Right cardiac atrium (tissue), 5 donors: ENCODE data around the gene SH3BP2. TPM values are rescaled to one million over a fixed set of nuclear protein-coding genes. Genes with fewer than 3 reads are reported as not detected.
"Not testable (repeated sequence)": the region's sequence is repeated elsewhere in the genome, so short reads cannot be mapped to it uniquely, and the experiment has no call there.

Source experiments
- ATAC-seq, 2 donors: fragments of 200-7000 bp; cut with Tn5 transposase; one replicate each; pipeline versions ENCODE4 v1.8.0 to v1.9.1; 2020; ENCODE audit warnings: moderate library complexity in 2 of 2, mild to moderate bottlenecking in 1 of 2
- DNase-seq, 3 donors: peaks; one replicate each; pipeline ENCODE4 v3.0.0-alpha.2; 2020
- H3K27ac ChIP-seq: one replicate; pipeline ENCODE4 v1.5.1; 2013; ENCODE audit warnings: mild to moderate bottlenecking, low read length, control low read depth, moderate library complexity
- H3K27me3 ChIP-seq: one replicate; pipeline ENCODE4 v1.6.1; 2013; ENCODE audit not compliant: control insufficient read depth, insufficient read depth
- H3K4me1 ChIP-seq: one replicate; pipeline ENCODE4 v1.6.1; 2013; ENCODE audit warnings: low read length; ENCODE audit not compliant: control insufficient read depth, insufficient read depth
- H3K4me3 ChIP-seq: one replicate; pipeline ENCODE4 v1.5.1; 2013; ENCODE audit warnings: low read length, control low read depth
- H3K9me3 ChIP-seq: one replicate; pipeline ENCODE4 v1.6.1; 2013; ENCODE audit warnings: low read length; ENCODE audit not compliant: control insufficient read depth
- WGBS: extraction: QIAGEN DNeasy Blood & Tissue Kit; methylation state at CpG from one replicate; pipeline ENCODE4 v1.1.7; 2013; 5-methylcytosine and 5-hydroxymethylcytosine counted together
- intact Hi-C, 4 donors: fragments of 100-400 bp; cut with DNase I; formaldehyde crosslinking; loops; one replicate each; pipeline versions ENCODE4 v1.11.0 to v1.14.0; 2022 to 2023
- polyA plus RNA-seq: library from polyadenylated mRNA; stranded (reverse); fragments of 200-250 nt; gene quantifications from one replicate; pipeline ENCODE4 v1.2.3, GENCODE V29; 2013
- total RNA-seq, 4 donors: library from RNA; stranded (reverse); fragmentation: NEBNext Ultra II Directional; extraction: Animal tissue kit (Norgen Biotek cat#: 25700); gene quantifications; one replicate each; pipeline ENCODE4 v1.2.1, GENCODE V29; 2021
- donor health status: healthy with polysubstance abuse.
- donor health status: DM: no; HTN: yes; CAD: no.
- donor health status: DM: no; HTN: no; CAD: no.
- donor health status: DM: no; HTN: yes; CAD: no; lungs with severe emphysema.
- donor health status: DM: yes; HTN: yes; CAD: no.

The SH3BP2 gene
- total and polyA plus RNA-seq, 5 donors, result 20.5 to 28.8 (median 25.0) TPM

DNA sequence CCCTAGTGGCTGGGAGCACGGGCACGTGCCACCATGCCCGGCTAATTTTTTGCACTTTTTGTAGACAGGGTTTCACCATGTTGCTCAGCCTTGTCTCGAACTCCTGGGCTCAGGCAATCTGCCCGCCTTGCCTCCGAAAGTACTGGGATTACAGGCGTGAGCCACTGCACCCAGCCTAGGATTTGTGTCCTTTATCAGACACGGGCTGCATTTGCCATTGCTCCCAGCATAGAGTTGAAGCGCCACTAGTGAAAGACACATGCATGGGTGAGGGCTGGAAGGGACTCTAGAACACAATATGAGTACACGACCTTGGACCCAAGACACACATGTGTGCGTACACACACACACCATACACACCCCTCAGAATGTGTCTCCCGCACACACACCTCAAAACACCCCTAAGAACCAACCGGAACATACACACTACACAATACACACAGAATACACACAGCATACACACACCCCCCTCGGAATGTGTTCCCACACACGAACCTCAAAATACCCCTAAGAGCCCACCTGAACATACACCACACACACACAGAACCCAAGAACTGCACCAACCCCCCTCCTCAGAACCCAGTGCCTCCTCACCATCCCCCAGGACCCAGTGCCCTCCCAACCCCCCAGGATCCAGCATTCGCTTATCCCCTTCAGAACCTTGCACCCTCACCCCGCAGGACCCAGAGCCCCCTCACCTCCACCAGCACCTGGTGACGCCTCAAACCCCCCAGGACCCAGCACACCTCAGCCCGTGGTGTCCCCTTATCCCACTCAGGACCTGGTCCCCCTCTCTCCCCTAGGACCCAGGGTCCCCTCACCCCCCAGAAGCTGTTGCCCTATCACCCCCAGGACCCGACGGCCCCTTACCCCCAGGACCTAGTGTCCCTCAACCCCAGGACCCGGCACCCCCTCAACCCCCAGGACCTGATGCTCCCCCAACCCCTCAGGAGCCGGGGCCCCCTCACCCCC, 37.8 kb upstream of the SH3BP2 start:
- Histone ChIP-seq H3K27ac (no peak overlapping the region), H3K27me3 (no peaks in the 10 kb centered on the region), H3K4me3 (peak overlapping the region; percentile 82), H3K4me1 (peaks cover 7% of the 10 kb centered on the region), H3K9me3 (no peaks in the 10 kb centered on the region)
- DNase-seq, result peak in 1 of 3 donors; percentile 64
- peak in 1 of 2 donors; percentile 5 for ATAC-seq
- 60% methylated on average over 23 of the region's 23 CpGs for WGBS
- intact Hi-C loops, result loop anchor here in 2 of 4 donors (5.0 to 10.0 kb wide), 2 partner anchors 280 to 282 kb away; no protein-coding TSS in a partner anchor

DNA sequence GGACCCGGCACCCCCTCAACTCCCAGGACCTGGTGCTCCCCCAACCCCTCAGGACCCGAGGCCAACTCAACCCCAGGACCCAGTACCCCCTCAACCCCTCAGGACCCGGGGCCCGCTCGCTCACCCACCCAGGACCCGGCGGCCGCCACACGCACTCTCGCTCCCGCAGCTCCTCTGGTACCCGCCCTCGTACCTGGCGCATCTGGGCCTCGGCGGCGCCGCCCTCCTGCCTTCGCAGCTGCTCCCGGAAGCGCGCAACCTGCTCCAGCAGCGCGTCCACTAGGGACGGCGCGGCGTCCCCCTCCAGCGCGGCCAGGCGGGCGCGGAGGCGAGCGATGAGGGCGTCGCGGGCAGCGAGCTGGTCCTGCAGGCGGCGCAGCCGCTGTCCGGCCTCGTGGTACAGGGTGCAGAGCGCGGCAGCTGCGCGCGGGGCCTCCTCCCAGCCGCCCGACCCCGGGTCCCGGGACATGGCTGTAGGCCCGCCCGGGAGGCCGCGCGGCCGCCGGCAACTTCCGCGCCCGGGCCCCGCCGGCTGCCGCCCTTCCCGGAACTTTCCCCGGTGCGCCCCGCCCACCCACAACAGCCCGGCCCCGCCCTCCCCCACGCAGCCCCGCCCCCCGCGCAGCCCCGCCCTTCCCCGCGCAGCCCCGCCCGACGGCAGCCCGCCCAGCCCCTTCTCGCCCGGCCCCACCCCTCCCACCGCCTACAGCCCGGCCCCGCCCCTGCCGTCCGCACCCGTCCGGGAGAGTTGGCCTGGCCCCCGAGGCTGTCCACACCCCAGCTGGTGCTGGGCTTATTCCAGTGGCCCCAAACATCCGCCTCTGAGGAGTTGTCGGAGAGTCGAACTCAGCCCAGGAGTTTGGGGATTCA, 36.8 kb upstream of the SH3BP2 start, which contains the start of gene TNIP2:
TSS of gene TNIP2 (minus strand) at position 516 of the 870 bp plus-strand sequence. CDS start at position 469, 47 bp downstream.
- Histone ChIP-seq H3K27me3 (no peaks in the 10 kb centered on the region), H3K4me3 (peak within 1 kb of the TSS; percentile 82), H3K4me1 (peaks cover 7% of the 10 kb centered on the region), H3K27ac (peak within 1 kb of the TSS; percentile 83), H3K9me3 (no peaks in the 10 kb centered on the region)
- peak; percentile 89 to 91 for ATAC-seq
- intact Hi-C loops, result loop anchor here in 2 of 4 donors (5.0 to 10.0 kb wide), 2 partner anchors 279 to 281 kb away; no protein-coding TSS in a partner anchor
- peak; percentile 92 to 96 (median 96) for DNase-seq
- under 1% methylated on average over 93 of the region's 96 CpGs for WGBS

GRCh38 chr4:2756691-2757350, 36.1 kb upstream of the SH3BP2 start:
- no peak for DNase-seq
- intact Hi-C loops, result loop anchor here in 2 of 4 donors (5.0 to 10.0 kb wide), 2 partner anchors 278 to 280 kb away; no protein-coding TSS in a partner anchor
- 69% methylated on average over 25 of the region's 25 CpGs for WGBS
- H3K9me3 ChIP-seq, result no peaks in the 10 kb centered on the region
- H3K4me1 ChIP-seq, result peaks cover 7% of the 10 kb centered on the region
- no peak overlapping the region for H3K27ac ChIP-seq
- peak overlapping the region; percentile 82 for H3K4me3 ChIP-seq
- no peak for ATAC-seq
- H3K27me3 ChIP-seq, result no peaks in the 10 kb centered on the region

DNA sequence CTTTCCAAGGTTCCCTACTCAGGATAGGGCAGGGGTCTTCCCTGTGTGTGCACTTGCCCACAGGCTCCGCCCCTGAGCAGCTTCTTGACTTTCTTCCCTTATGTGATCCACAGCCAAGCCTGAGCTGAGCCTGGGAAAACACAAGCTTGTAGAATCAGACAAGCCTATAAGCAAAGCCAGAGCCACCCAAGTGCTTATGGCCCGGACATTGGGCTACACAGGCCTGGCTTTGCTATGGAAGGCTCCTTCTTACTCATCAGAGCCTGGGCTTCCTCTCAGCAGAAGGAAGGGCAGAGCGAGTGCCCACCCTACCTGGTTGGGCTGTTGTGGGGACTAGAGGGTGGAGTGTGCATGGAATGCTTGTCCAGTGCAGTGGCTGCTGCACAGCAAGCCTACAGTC, 35.5 kb upstream of the SH3BP2 start:
- Histone ChIP-seq H3K27ac (no peak overlapping the region), H3K4me3 (no peak overlapping the region), H3K27me3 (no peaks in the 10 kb centered on the region), H3K9me3 (no peaks in the 10 kb centered on the region), H3K4me1 (peaks cover 7% of the 10 kb centered on the region)
- peak in 1 of 3 donors; percentile 59 for DNase-seq
- WGBS, result 94% methylated on average over 3 of the region's 3 CpGs
- no peak for ATAC-seq
- intact Hi-C loops, result loop anchor here in 2 of 4 donors (5.0 to 10.0 kb wide), 2 partner anchors 277 to 280 kb away; no protein-coding TSS in a partner anchor

- 79% methylated on average over 14 of the region's 14 CpGs for WGBS
- Histone ChIP-seq H3K4me1 (no peaks in the 10 kb centered on the region), H3K4me3 (no peak overlapping the region), H3K9me3 (no peaks in the 10 kb centered on the region), H3K27me3 (no peaks in the 10 kb centered on the region), H3K27ac (no peak overlapping the region)
- ATAC-seq (peak in 1 of 2 donors; percentile 42), DNase-seq (peak in 2 of 3 donors; percentile 55 to 75)
- intact Hi-C loops, result loop anchor here in 3 of 4 donors (10.0 kb wide), 3 partner anchors 54 to 174 kb away; partner anchors contain the start of gene ADD1 (in 1 of the 3)
Measured at GRCh38 chr4:2761035-2761923, 31.6 kb upstream of the SH3BP2 start.

DNA sequence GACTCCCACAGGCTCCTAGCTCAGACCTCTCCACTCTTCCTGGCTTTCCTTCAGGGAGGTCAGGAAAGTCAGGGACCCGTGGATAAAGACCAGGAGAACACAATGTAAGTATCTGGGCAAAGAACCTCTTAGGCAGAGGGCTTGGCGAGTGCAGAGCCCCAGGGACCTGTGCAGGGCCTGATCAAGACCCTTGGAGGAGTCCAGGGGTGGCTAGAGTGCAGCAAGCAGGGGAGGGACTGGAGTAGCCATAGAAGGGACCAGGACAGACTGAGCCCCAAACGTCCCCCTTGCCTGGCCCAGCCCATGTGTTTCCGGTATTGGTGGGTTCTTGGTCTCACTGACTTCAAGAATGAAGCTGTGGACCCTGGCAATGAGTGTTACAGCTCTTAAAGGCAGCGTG, 30.8 kb upstream of the SH3BP2 start:
- Histone ChIP-seq H3K27me3 (no peaks in the 10 kb centered on the region), H3K27ac (no peak overlapping the region), H3K4me1 (no peaks in the 10 kb centered on the region), H3K4me3 (no peak overlapping the region), H3K9me3 (no peaks in the 10 kb centered on the region)
- ATAC-seq (no peak), DNase-seq (no peak)
- 58% methylated on average over 5 of the region's 5 CpGs for WGBS
- intact Hi-C loops, result loop anchor here in 3 of 4 donors (10.0 kb wide), 3 partner anchors 53 to 173 kb away; partner anchors contain the start of gene ADD1 (in 1 of the 3)

DNA sequence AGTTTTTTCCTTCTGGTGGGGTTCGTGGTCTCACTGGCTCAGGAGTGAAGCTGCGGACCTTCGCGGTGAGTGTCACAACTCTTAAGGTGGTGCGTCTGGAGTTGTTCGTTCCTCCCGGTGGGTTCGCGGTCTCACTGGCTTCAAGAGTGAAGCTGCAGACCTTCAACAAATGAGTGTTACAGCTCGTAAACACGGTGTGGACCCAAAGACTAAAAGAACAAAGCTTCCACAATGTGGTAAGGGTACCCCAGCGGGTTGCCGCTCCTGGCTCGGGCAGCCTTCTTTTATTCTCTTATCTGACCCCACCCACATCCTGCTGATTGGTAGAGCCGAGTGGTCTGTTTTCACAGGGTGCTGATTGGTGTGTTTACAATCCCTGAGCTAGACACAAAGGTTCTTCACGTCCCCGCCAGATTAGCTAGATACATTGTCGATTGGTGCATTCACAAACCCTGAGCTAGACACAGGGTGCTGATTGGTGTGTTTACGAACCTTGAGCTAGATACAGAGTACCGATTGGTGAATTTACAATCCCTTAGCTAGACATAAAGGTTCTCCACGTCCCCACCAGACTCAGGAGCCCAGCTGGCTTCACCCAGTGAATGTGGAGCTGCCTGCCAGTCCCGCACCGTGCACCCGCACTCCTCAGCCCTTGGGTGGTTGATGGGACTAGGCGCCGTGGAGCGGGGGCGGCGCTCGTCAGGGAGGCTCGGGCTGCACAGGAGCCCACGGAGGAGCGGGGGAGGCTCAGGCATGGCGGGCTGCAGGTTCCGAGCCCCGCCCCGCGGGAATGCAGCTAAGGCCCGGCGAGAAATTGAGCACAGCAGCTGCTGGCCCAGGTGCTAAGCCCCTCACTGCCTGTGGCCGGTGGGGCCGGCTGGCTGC, 30.2 kb upstream of the SH3BP2 start:
- H3K27me3 ChIP-seq, H3K4me3 ChIP-seq, H3K4me1 ChIP-seq, ATAC-seq, H3K9me3 ChIP-seq, H3K27ac ChIP-seq: not testable (repeated sequence)
- peak in 1 of 3 donors; percentile 53 for DNase-seq
- intact Hi-C loops, result loop anchor here in 3 of 4 donors (10.0 kb wide), 3 partner anchors 52 to 172 kb away; partner anchors contain the start of gene ADD1 (in 1 of the 3)
- WGBS, result 96% methylated on average over 42 of the region's 42 CpGs

- Histone ChIP-seq H3K9me3 (no peaks in the 10 kb centered on the region), H3K27me3 (no peaks in the 10 kb centered on the region), H3K4me1 (no peaks in the 10 kb centered on the region), H3K27ac (no peak overlapping the region), H3K4me3 (peak overlapping the region; percentile 53)
- DNase-seq, result peak; percentile 69 to 81 (median 79)
- ATAC-seq, result peak; percentile 22 to 36
- intact Hi-C loops, result loop anchor here in 3 of 4 donors (10.0 kb wide), 3 partner anchors 51 to 171 kb away; partner anchors contain the start of gene ADD1 (in 1 of the 3)
- WGBS, result 33% methylated on average over 23 of the region's 23 CpGs
Measured at GRCh38 chr4:2763511-2763967, 29.3 kb upstream of the SH3BP2 start.
